CD4-positive, CD25-positive, alpha-beta regulatory T cell (primary cell): ENCODE results near the gene TMEM208. TPM values are rescaled to one million over a fixed set of nuclear protein-coding genes. Genes with fewer than 3 reads are reported as not detected.

Experiments
- ATAC-seq, 2 donors: fragments of 150-1000 bp; cut with Tn5 transposase; one replicate each; pipeline ENCODE4 v1.10.0; 2021; ENCODE audit warnings: low read depth in 2 of 2, moderate number of reproducible peaks in 2 of 2, moderate library complexity in 1 of 2
- DNase-seq, 3 donors: peaks; one replicate each; pipeline versions ENCODE4 v3.0.0 to v3.0.0-alpha.2; 2012 to 2022; ENCODE audit warnings: mixed read lengths in 1 of 3
- H3K27ac ChIP-seq: one replicate; pipeline ENCODE4 v1.7.0; 2013; ENCODE audit warnings: mild to moderate bottlenecking, low read length; ENCODE audit not compliant: insufficient read depth, poor library complexity, severe bottlenecking
- H3K27me3 ChIP-seq: one replicate; pipeline ENCODE4 v1.7.0; 2013; ENCODE audit warnings: low read length; ENCODE audit not compliant: control insufficient read depth, insufficient read depth
- H3K36me3 ChIP-seq: one replicate; pipeline ENCODE4 v1.7.0; 2013; ENCODE audit warnings: mild to moderate bottlenecking, low read length, moderate library complexity; ENCODE audit not compliant: control insufficient read depth, insufficient read depth
- H3K4me1 ChIP-seq: 2 replicates; pipeline ENCODE4 v1.7.0; 2013; ENCODE audit warnings: mild to moderate bottlenecking, low read length; ENCODE audit not compliant: insufficient read depth, control insufficient read depth, poor library complexity, severe bottlenecking
- H3K4me3 ChIP-seq: one replicate; pipeline ENCODE4 v1.7.0; 2013; ENCODE audit warnings: low read depth, mild to moderate bottlenecking, low read length, moderate library complexity
- H3K9me3 ChIP-seq, 2 experiments: 1 replicate in 1 of 2; 2 replicates in 1 of 2; pipeline ENCODE4 v1.7.0; 2013; ENCODE audit warnings: low read length in 2 of 2, mild to moderate bottlenecking in 1 of 2, moderate library complexity in 1 of 2; ENCODE audit not compliant: control insufficient read depth in 2 of 2
- H3K27ac Mint-ChIP-seq, 3 donors: one replicate each; pipeline ENCODE4 v1.8.0; 2020 to 2022; ENCODE audit warnings: mild to moderate bottlenecking in 3 of 3, mixed read lengths in 3 of 3, moderate library complexity in 2 of 3
- H3K27me3 Mint-ChIP-seq: one replicate; pipeline ENCODE4 v1.8.0; 2022; ENCODE audit warnings: mild to moderate bottlenecking, mixed read lengths
- H3K36me3 Mint-ChIP-seq: one replicate; pipeline ENCODE4 v1.8.0; 2020; ENCODE audit warnings: mixed read lengths
- H3K4me1 Mint-ChIP-seq, 4 donors: one replicate each; pipeline ENCODE4 v1.8.0; 2020 to 2022; ENCODE audit warnings: mixed read lengths in 4 of 4, mild to moderate bottlenecking in 1 of 4
- H3K4me3 Mint-ChIP-seq, 4 donors: one replicate each; pipeline ENCODE4 v1.8.0; 2020 to 2022; ENCODE audit warnings: mild to moderate bottlenecking in 4 of 4, mixed read lengths in 4 of 4, moderate library complexity in 3 of 4
- H3K9me3 Mint-ChIP-seq, 7 donors: one replicate each; pipeline ENCODE4 v1.8.0; 2020 to 2022; ENCODE audit warnings: mixed read lengths in 7 of 7, mild to moderate bottlenecking in 3 of 7, moderate library complexity in 2 of 7
- polyA plus RNA-seq, 4 donors: library from polyadenylated mRNA; unstranded; fragments of 300-500 nt; fragmentation: Illumina TruSeq; gene quantifications; one replicate each; pipeline ENCODE4 v1.2.3, GENCODE V29; 2021
- total RNA-seq: library from RNA; stranded (reverse); gene quantifications from one replicate; pipeline ENCODE4 v1.2.3, GENCODE V29; 2022

TMEM208 gene
- total and polyA plus RNA-seq, 5 donors from 2014 or later = 31.0 to 141 (median 92.8) TPM

DNA sequence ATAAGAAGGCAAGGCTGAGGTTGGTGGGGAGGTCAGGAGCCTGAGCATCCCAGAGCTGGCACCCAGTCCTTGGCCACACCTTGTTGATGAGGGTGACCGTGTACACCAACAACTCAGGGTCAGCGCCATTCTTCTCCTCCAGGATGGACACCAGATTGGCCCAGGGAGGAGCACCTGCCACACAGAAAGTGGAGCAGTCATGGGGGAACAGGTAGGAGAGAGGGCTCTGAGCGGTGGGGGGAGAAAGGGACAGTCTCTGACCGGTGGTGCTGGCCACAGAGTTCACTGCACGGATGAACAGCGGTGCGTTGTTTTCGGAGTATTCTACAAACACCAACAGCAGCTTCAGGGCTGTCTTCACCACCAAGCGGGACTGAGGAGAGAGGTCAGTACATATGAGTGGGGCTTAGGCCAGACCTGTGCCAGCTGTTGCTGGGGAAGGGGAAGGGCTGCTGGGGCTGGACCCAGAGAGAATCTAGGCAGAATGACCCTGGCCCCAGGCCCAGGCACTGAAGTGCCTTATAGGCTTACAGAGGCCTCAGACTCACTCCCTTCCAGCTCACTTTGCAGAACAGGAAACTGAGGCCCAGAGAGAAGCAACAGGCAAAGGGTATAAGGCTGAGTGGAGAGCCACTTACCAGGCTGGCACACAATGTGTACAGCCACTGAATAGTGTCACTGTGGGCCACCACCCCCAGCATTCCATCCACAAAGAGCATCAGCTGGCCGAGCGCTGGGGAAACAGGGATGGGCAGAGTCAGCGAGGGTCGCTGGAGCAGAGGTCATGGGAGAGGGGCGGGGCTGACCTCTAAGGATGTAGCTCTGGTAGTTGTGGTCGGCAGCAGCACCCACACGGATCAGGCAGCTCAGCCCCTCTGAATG is 10.7 kb downstream of the TMEM208 start:
- H3K4me3 ChIP-seq = no peak overlapping the region
- peak overlapping the region in 1 of 3 donors; percentile 23 for H3K27ac Mint-ChIP-seq
- no peak overlapping the region for H3K27ac ChIP-seq
- H3K4me1 ChIP-seq = no peaks in the 10 kb centered on the region
- peaks cover 33% of the 10 kb centered on the region for H3K36me3 Mint-ChIP-seq
- no peaks in the 10 kb centered on the region for H3K9me3 ChIP-seq
- H3K27me3 Mint-ChIP-seq = no peaks in the 10 kb centered on the region
- ATAC-seq = no peak
- peaks cover 0 to 1% (median 0%) of the 10 kb centered on the region in 7 donors for H3K9me3 Mint-ChIP-seq
- no peaks in the 10 kb centered on the region for H3K27me3 ChIP-seq
- no peak for DNase-seq
- peaks cover 0 to 4% (median 2%) of the 10 kb centered on the region in 4 donors for H3K4me1 Mint-ChIP-seq
- H3K36me3 ChIP-seq = peaks cover 38% of the 10 kb centered on the region
- no peak overlapping the region for H3K4me3 Mint-ChIP-seq

GRCh38 chr16:67238278-67238575 is 11.3 kb downstream of the TMEM208 start:
- no peak for ATAC-seq
- DNase-seq = no peak
- no peak overlapping the region for H3K27ac ChIP-seq
- peaks cover 0 to 4% (median 3%) of the 10 kb centered on the region in 4 donors for H3K4me1 Mint-ChIP-seq
- peaks cover 0 to 1% (median 0%) of the 10 kb centered on the region in 7 donors for H3K9me3 Mint-ChIP-seq
- no peak overlapping the region for H3K4me3 ChIP-seq
- no peaks in the 10 kb centered on the region for H3K27me3 Mint-ChIP-seq
- H3K9me3 ChIP-seq = no peaks in the 10 kb centered on the region
- H3K27ac Mint-ChIP-seq = peak overlapping the region in 2 of 3 donors; percentile 23 to 56
- no peaks in the 10 kb centered on the region for H3K4me1 ChIP-seq
- H3K36me3 Mint-ChIP-seq = peaks cover 33% of the 10 kb centered on the region
- H3K4me3 Mint-ChIP-seq = no peak overlapping the region
- H3K27me3 ChIP-seq = no peaks in the 10 kb centered on the region
- H3K36me3 ChIP-seq = peaks cover 38% of the 10 kb centered on the region

- H3K27me3 Mint-ChIP-seq = no peaks in the 10 kb centered on the region
- DNase-seq = no peak
- H3K9me3 ChIP-seq = no peaks in the 10 kb centered on the region
Observed at GRCh38 chr16:67238806-67239470, 12.0 kb downstream of the TMEM208 start.

GRCh38 chr16:67240506-67240905 is 13.6 kb downstream of the TMEM208 start:
- Histone ChIP-seq H3K9me3 (no peaks in the 10 kb centered on the region), H3K36me3 (peaks cover 26% of the 10 kb centered on the region), H3K27me3 (no peaks in the 10 kb centered on the region), H3K4me1 (peaks cover 19% of the 10 kb centered on the region), H3K4me3 (no peak overlapping the region), H3K27ac (no peak overlapping the region)
- H3K27me3 Mint-ChIP-seq = no peaks in the 10 kb centered on the region
- no peak for DNase-seq
- H3K4me3 Mint-ChIP-seq = no peak overlapping the region
- no peak for ATAC-seq
- H3K36me3 Mint-ChIP-seq = peaks cover 29% of the 10 kb centered on the region
- no peak overlapping the region for H3K27ac Mint-ChIP-seq
- peaks cover 0 to 1% (median 0%) of the 10 kb centered on the region in 7 donors for H3K9me3 Mint-ChIP-seq
- peaks cover 9 to 25% (median 11%) of the 10 kb centered on the region in 4 donors for H3K4me1 Mint-ChIP-seq

More at GRCh38 chr16:67238806-67239470, 12.0 kb downstream of the TMEM208 start:
- ATAC-seq = no peak
- no peak overlapping the region for H3K4me3 Mint-ChIP-seq
- no peak overlapping the region for H3K4me3 ChIP-seq
- H3K27ac Mint-ChIP-seq = peak overlapping the region in 1 of 3 donors; percentile 56
- peaks cover 0 to 9% (median 3%) of the 10 kb centered on the region in 4 donors for H3K4me1 Mint-ChIP-seq
- no peaks in the 10 kb centered on the region for H3K27me3 ChIP-seq
- H3K36me3 Mint-ChIP-seq = peaks cover 29% of the 10 kb centered on the region
- H3K36me3 ChIP-seq = peaks cover 37% of the 10 kb centered on the region
- H3K9me3 Mint-ChIP-seq = peaks cover 0 to 1% (median 0%) of the 10 kb centered on the region in 7 donors
- H3K27ac ChIP-seq = no peak overlapping the region
- peaks cover 4% of the 10 kb centered on the region for H3K4me1 ChIP-seq

- Histone ChIP-seq H3K9me3 (no peaks in the 10 kb centered on the region), H3K27me3 (no peaks in the 10 kb centered on the region), H3K27ac (no peak overlapping the region), H3K4me1 (peaks cover 27% of the 10 kb centered on the region), H3K36me3 (peaks cover 26% of the 10 kb centered on the region), H3K4me3 (no peak overlapping the region)
- Mint-ChIP-seq H3K27me3 (no peaks in the 10 kb centered on the region), H3K4me1 (peaks cover 9 to 27% (median 12%) of the 10 kb centered on the region in 4 donors), H3K9me3 (peaks cover 0 to 1% (median 0%) of the 10 kb centered on the region in 7 donors), H3K36me3 (peaks cover 26% of the 10 kb centered on the region), H3K27ac (peak overlapping the region in 2 of 3 donors; percentile 23 to 41), H3K4me3 (peak overlapping the region in 1 of 4 donors; percentile 73)
- no peak for ATAC-seq
- no peak for DNase-seq
Observed at GRCh38 chr16:67241008-67241900, 14.3 kb downstream of the TMEM208 start.

DNA sequence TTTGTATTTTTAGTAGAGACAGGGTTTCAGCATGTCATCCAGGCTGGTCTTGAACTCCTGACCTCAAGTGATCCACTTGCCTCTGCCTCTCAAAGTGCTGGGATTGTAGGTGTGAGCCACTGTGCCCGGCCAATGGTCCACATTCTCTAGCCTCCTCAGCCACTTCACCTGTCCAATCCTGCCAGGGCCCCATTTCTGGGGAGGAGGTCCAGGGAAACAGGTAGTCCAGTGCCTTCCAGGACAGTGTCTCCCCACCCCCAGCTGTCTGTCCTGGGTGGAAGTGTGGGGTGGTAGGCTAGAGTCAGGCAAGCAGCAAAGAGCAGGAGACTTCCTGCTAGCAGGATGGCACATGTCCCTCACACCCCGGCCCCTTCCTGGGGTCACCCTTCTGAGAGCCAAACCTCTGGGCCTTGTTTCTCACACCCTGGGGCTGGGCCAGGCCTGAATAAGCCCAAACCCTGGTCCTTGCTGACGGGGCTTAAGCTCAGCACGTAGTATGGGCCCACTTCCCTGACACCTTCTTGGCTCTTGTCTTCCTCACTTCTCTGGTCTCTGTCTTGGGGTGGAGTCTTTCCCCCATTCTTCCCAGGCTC is 15.3 kb downstream of the TMEM208 start:
- H3K4me3 Mint-ChIP-seq = no peak overlapping the region
- Histone ChIP-seq H3K4me1 (peaks cover 36% of the 10 kb centered on the region), H3K36me3 (peaks cover 23% of the 10 kb centered on the region), H3K27ac (no peak overlapping the region), H3K4me3 (no peak overlapping the region), H3K9me3 (no peaks in the 10 kb centered on the region), H3K27me3 (no peaks in the 10 kb centered on the region)
- no peaks in the 10 kb centered on the region for H3K27me3 Mint-ChIP-seq
- DNase-seq = no peak
- peaks cover 9 to 32% (median 16%) of the 10 kb centered on the region in 4 donors for H3K4me1 Mint-ChIP-seq
- peaks cover 21% of the 10 kb centered on the region for H3K36me3 Mint-ChIP-seq
- H3K27ac Mint-ChIP-seq = peak overlapping the region in 2 of 3 donors; percentile 57 to 85
- ATAC-seq = no peak
- peaks cover 0 to 1% (median 0%) of the 10 kb centered on the region in 7 donors for H3K9me3 Mint-ChIP-seq

DNA sequence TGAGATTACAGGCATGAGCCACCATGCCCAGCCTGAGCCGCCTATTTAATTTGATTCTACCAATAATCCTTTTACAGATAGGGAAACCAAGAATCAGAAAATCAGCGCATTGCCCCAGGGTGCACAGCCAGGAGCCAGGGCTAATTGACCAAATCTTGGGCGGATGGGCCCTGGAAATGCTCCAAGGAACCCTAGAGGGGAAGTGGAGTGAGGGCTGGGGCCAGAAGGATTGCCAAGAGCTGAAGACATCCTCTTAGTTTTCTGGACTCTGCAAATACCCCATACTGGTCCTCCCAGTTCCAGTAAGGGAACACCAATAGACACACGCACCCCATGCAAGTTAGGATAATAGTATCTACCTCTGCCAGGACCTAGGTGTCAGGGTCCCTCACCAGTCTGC is 16.6 kb downstream of the TMEM208 start:
- DNase-seq (no peak), ATAC-seq (no peak)
- H3K27me3 Mint-ChIP-seq = peaks cover 10% of the 10 kb centered on the region
- Histone ChIP-seq H3K27ac (peak overlapping the region; percentile 73), H3K4me3 (no peak overlapping the region), H3K27me3 (no peaks in the 10 kb centered on the region), H3K9me3 (no peaks in the 10 kb centered on the region), H3K4me1 (peaks cover 47% of the 10 kb centered on the region), H3K36me3 (peaks cover 11% of the 10 kb centered on the region)
- H3K27ac Mint-ChIP-seq = peak overlapping the region in 1 of 3 donors; percentile 61
- peaks cover 0 to under 1% (median 0%) of the 10 kb centered on the region in 7 donors for H3K9me3 Mint-ChIP-seq
- H3K4me3 Mint-ChIP-seq = peak overlapping the region in 2 of 4 donors; percentile 2 to 92
- peaks cover 8% of the 10 kb centered on the region for H3K36me3 Mint-ChIP-seq
- peaks cover 9 to 42% (median 26%) of the 10 kb centered on the region in 4 donors for H3K4me1 Mint-ChIP-seq
